GM10847 (cell line): Measurements from ENCODE around the gene SENP7.

Experiments used
- POLR2A ChIP-seq: IDR thresholded peaks from 2 replicates; pipeline ENCODE4 v1.6.1; 2011; ENCODE audit not compliant: insufficient read length; ENCODE audit errors: extremely low read depth

SENP7 gene

DNA sequence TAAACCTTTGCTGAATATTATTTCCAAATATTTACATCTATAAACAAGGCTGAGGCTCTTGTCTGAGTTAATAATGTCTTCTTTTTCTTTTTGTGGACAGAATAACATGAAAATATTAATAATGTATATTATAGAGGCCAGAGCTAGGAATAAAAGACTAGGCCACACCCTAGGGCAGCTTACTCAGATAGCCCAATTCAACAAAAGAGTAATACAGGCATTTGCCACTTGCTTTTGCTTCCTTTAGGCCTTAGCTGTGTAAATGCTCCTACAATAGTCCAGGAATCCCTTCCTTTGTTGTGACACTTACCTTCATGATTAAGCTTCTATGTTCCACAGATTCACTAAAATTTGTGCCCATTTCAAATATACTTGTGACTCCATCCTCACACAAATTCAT lies 209.2 kb downstream of the SENP7 start:
- no peak for TF ChIP-seq POLR2A

DNA sequence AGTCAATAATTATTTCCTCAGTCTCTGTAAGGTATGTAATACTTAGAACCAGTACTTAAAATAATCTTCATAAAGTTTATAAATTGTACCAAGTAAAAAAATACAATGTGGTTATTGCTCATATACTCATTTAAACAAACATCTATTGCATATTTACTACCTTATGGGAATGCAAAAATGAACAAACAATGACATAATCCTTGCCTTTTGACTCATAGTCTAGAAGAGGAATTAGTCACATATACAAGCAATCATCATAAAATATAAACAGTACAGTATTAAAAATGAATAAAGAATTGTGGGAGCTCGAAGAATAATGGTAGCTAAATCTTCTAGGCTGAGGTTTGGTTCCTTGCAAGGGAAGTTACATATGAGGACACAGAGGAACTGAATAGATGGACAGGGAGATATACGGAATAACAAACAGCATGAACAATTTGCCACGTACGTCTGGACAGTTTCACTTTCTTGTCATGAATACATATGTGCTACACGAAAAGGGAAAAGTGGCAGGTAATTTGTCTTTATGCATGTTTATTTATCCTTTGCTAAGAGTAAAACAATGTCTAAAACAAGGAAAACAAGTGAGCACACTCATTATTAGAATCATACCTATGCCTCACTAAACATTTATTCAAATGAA lies 209.8 kb downstream of the SENP7 start:
- TF ChIP-seq POLR2A = no peak

DNA sequence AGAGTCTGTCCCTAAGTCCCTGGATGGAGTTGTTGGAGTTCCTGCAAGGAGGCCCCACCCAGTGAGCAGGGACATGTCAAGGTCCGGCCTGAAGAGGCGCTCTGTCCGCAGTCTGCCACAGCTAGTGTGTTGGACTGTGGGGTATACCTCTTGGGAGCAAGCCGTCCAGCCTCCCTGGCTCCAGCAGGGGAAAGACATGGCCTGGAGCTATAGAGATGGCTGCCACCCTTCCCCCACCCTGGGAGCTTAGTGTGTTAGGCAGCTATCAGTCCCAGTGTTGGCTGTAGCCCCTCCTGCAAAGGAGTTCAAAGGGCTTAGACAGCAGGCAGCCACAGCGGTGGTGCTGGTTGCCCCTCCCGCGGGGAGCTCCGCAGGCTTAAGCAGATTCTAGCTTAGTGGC lies 212.9 kb downstream of the SENP7 start:
- no peak for TF ChIP-seq POLR2A

DNA sequence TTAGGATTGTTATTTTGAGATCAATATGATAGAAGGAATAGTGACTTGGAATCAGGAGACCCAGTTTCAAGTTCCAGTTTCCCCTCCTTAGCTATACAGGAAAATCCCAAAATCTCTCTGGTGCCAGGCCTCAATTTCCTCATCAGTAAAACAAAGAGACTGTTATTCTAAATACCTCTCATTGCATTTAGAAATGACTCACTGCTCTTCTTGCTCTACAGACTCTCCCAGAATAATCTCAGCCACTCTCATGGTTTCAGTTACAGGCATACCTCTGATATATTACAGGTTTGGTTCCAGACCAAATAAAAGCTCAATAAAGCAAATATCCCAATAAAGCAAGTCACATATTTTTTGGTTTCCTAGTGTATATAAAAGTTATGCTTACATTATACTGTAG lies 221.0 kb downstream of the SENP7 start:
- TF ChIP-seq POLR2A = no peak

DNA sequence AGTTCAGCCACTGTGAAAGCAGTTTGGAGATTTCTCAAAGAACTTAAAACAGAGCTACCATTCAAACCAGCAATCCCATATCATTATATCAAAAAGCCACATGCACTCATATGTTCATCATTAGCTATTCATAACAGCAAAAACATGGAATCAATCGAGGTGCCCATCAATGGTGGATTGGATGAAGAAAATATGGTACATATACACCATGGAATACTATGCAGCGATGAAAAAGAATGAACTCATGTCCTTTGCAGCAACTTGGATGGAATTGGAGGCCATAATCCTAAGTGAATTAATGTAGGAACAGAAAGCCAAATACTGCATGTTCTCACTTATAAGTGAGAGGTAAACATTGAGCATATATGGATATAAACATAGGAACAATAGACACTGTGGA lies 224.7 kb downstream of the SENP7 start:
- TF ChIP-seq POLR2A = no peak

GRCh38 chr3:101284757-101285156 lies 228.3 kb downstream of the SENP7 start:
- no peak for TF ChIP-seq POLR2A

DNA sequence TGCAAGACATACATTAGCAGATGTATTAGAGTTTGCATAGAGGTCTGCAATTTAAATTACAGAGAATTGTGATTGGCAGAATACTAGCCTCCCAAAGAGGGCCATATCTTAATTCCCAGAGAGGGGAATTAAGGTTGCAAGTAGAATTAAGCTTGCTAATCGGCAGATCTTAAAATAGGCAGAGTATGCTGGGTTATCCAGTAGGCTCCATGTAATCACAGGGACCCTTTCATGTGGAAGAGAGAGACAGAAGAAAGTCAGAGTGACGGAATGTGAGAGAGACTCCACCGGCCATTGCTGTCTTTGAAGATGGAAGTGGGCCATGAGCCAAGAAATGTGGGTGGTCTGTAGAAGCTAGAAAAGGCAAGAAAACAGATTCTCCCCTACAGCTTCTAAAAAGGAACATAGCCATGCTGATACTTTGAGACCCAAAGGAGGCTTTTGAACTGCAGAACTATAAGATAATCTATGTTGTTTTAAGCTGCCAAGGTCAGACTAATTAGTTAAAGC lies 231.4 kb downstream of the SENP7 start:
- TF ChIP-seq POLR2A = no peak

DNA sequence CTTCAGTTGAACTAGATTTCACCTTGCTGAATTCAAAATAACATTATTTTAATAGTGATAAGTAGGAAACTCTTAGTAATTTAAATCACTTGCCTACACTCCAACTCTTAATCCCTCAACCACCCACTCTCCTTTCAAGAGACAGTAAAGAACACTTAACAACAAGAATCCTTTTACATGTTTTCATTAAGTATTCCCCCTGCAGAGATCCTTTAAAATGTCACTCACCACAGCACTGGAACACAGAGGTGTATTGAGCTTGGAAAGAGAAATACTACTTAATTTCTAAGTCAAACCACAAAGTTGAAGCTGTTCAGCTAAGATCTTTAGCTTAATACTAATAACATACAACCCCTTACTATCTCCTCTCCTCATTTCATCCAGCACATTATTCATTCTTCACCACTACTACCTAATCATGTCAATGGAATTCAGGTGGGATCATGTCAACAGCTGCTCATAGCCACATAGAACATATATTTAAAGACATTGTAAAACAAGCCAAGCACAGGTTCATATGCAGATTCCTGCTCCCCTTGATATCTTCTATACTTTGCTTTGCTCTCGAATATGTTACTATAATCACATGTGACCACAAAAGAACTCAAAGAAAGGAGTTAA lies 233.1 kb downstream of the SENP7 start:
- TF ChIP-seq POLR2A = no peak

DNA sequence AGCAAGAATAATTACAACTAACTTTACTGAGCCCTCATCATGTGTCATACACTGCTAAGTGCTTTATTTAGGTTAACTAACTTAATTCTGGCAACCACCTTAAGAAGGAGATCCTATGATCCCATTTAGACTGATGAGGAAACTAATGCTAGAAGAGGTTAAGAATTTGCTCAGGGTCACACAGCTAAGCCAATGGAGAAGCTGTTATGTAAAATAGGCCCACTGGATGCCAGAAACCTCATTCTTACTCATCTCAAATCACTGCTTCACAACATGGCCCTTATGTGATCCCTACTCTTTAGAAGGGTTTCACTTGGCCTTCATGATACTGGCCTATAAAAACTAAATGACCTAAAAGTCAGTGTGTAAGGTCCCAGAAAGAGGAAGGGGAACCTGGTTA lies 233.8 kb downstream of the SENP7 start:
- no peak for TF ChIP-seq POLR2A

DNA sequence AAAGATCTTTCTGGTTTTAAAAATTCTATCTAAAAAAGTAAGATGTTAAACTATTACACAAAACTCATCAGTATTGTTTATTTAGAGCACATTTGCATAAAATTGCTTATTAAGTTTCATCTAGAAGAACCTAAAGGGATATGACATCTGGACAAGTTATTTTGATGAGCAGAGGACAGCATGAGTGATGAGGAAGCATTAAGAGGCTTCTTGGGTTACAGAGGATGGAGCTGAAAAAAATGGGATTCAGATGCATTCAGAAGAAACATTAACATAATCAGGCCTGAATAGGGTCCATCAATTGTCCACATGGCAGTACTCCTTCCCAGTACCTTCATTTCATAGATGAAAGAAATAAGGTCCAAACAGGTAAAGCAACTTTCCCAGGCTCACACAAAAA lies 234.3 kb downstream of the SENP7 start:
- TF ChIP-seq POLR2A = no peak
